SK-N-SH treated with all-trans-retinoic acid at 6 μM for 48 hours (cell line): ENCODE data around the gene DDX41.

Experiments
- ATAC-seq: fragments of 200-7000 bp; cut with Tn5 transposase; 3 replicates; pipeline ENCODE4 v1.9.1; 2020; ENCODE audit warnings: mild to moderate bottlenecking, moderate library complexity
- ARNTL ChIP-seq: fragments of 450-650 bp; formaldehyde crosslinking; IDR thresholded peaks from 2 replicates; pipeline ENCODE4 v1.5.0; 2020; ENCODE audit warnings: low read depth, mild to moderate bottlenecking, moderate library complexity, borderline replicate concordance
- BACH2 ChIP-seq: fragments of 250-450 bp; sonication (Bioruptor Pico); IDR thresholded peaks from 2 replicates; pipeline ENCODE4 v1.9.0; 2021; ENCODE audit warnings: mild to moderate bottlenecking, borderline replicate concordance
- CREB5 ChIP-seq: fragments of 250-450 bp; sonication (Bioruptor Pico); IDR thresholded peaks from 2 replicates; pipeline ENCODE4 v1.5.1; 2020; ENCODE audit warnings: low read depth, mild to moderate bottlenecking, moderate library complexity
- CSDC2 ChIP-seq: fragments of 250-450 bp; sonication (Bioruptor Pico); IDR thresholded peaks from 2 replicates; pipeline ENCODE4 v1.5.0; 2020; ENCODE audit warnings: mild to moderate bottlenecking, moderate library complexity
- ESRRG ChIP-seq: fragments of 250-450 bp; sonication (Bioruptor Pico); IDR thresholded peaks from 2 replicates; pipeline ENCODE4 v1.6.1; 2021; ENCODE audit warnings: mild to moderate bottlenecking
- GLIS3 ChIP-seq: fragments of 250-450 bp; sonication (Bioruptor Pico); IDR thresholded peaks from 2 replicates; pipeline ENCODE4 v1.5.0; 2020; ENCODE audit warnings: mild to moderate bottlenecking, moderate library complexity
- ISL1 ChIP-seq: fragments of 250-450 bp; sonication (Bioruptor Pico); IDR thresholded peaks from 2 replicates; pipeline ENCODE4 v2.1.2; 2022; ENCODE audit warnings: mild to moderate bottlenecking, moderate library complexity
- OSR1 ChIP-seq: fragments of 250-450 bp; sonication (Bioruptor Pico); IDR thresholded peaks from 2 replicates; pipeline ENCODE4 v1.8.0; 2022; ENCODE audit warnings: moderate library complexity, mild to moderate bottlenecking, inconsistent platforms
- PATZ1 ChIP-seq: fragments of 250-450 bp; sonication (Bioruptor Pico); IDR thresholded peaks from 2 replicates; pipeline ENCODE4 v1.8.0; 2020; ENCODE audit warnings: mild to moderate bottlenecking, moderate library complexity, borderline replicate concordance
- PPARA ChIP-seq: fragments of 250-450 bp; sonication (Bioruptor Pico); IDR thresholded peaks from 2 replicates; pipeline ENCODE4 v1.5.0; 2020; ENCODE audit warnings: mild to moderate bottlenecking, borderline replicate concordance
- SNAI2 ChIP-seq: fragments of 250-450 bp; sonication (Bioruptor Pico); IDR thresholded peaks from 2 replicates; pipeline ENCODE4 v1.5.0; 2020; ENCODE audit warnings: mild to moderate bottlenecking, moderate library complexity
- TCF4 ChIP-seq: fragments of 250-450 bp; sonication (Bioruptor Pico); IDR thresholded peaks from 2 replicates; pipeline ENCODE4 v1.8.0; 2021; ENCODE audit warnings: mild to moderate bottlenecking, moderate library complexity, borderline replicate concordance
- TOX ChIP-seq: fragments of 250-450 bp; sonication (Bioruptor Pico); IDR thresholded peaks from 2 replicates; pipeline ENCODE4 v1.8.0; 2021; ENCODE audit warnings: mild to moderate bottlenecking, moderate library complexity, borderline replicate concordance
- ZC3H10 ChIP-seq: fragments of 250-450 bp; sonication (Bioruptor Pico); IDR thresholded peaks from 2 replicates; pipeline ENCODE4 v1.5.1; 2021; ENCODE audit warnings: mild to moderate bottlenecking, moderate library complexity
- ZNF8 ChIP-seq: fragments of 450-650 bp; formaldehyde crosslinking; IDR thresholded peaks from 2 replicates; pipeline ENCODE4 v1.5.0; 2020; ENCODE audit warnings: mild to moderate bottlenecking, moderate library complexity
- TF ChIP-seq, protein P1 (sequence below): fragments of 250-450 bp; sonication (Bioruptor Pico); IDR thresholded peaks from 2 replicates; pipeline ENCODE4 v1.8.0; 2021; ENCODE audit warnings: low read depth, mild to moderate bottlenecking, moderate library complexity, borderline replicate concordance

DDX41 gene

GRCh38 chr5:177557041-177557647, 40.4 kb upstream of the DDX41 start:
- TF ChIP-seq TCF4 (no peak), ZC3H10 (no peak)
- ATAC-seq = no peak

- ATAC-seq = no peak
- no peak for TF ChIP-seq GLIS3 (CRISPR knock-in tag)
- TF ChIP-seq ZNF8 = no peak
- TF ChIP-seq BACH2 (CRISPR knock-in tag) = no peak
These were observed 38.9 kb upstream of the DDX41 start for GRCh38 chr5:177555665-177556064.

DNA sequence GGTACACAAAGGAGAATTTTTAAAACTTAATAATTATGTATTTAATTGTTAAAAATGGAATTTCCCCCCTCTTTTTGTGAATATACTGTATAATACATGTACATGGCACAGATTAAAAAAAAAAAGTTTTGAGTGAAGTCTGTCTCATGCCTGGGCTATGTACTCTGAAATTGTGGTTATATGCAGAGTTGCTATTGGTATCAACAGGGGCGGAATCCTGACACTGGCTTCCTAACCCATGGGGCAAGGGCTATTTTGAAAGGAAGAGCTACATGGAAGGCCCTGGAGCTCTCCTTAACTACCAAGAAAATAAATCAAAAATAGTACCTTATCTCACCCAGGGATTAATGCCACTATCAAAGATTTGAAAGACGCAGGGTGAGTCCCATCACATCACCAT, 38.5 kb upstream of the DDX41 start:
- ATAC-seq = no peak
- TF ChIP-seq TOX (CRISPR knock-in tag) (no peak), CSDC2 (CRISPR knock-in tag) (no peak), ZNF8 (no peak)

- TF ChIP-seq PATZ1 (CRISPR knock-in tag) = 0 out of 2 replicates have a peak, but pooled peaks have one; percentile 50
- TF ChIP-seq GLIS3 (CRISPR knock-in tag) = no peak
- peak; percentile 87 for ATAC-seq
These were observed 37.8 kb upstream of the DDX41 start, which contains the start of gene FAM193B for GRCh38 chr5:177554474-177555111. Gene FAM193B (minus strand): TSS chr5:177554563. CDS start chr5:177554458, 105 bp downstream.

GRCh38 chr5:177553671-177554429, 37.1 kb upstream of the DDX41 start:
- TF ChIP-seq CSDC2 (CRISPR knock-in tag) = no peak
- TF ChIP-seq ISL1 (CRISPR knock-in tag) = no peak
- TF ChIP-seq PATZ1 (CRISPR knock-in tag) = no peak
- no peak for TF ChIP-seq SNAI2 (CRISPR knock-in tag)
- TF ChIP-seq, protein P1, sequence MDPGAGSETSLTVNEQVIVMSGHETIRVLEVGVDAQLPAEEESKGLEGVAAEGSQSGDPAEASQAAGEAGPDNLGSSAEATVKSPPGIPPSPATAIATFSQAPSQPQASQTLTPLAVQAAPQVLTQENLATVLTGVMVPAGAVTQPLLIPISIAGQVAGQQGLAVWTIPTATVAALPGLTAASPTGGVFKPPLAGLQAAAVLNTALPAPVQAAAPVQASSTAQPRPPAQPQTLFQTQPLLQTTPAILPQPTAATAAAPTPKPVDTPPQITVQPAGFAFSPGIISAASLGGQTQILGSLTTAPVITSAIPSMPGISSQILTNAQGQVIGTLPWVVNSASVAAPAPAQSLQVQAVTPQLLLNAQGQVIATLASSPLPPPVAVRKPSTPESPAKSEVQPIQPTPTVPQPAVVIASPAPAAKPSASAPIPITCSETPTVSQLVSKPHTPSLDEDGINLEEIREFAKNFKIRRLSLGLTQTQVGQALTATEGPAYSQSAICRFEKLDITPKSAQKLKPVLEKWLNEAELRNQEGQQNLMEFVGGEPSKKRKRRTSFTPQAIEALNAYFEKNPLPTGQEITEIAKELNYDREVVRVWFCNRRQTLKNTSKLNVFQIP (CRISPR knock-in tag) = no peak
- TF ChIP-seq PPARA (CRISPR knock-in tag) = no peak
- no peak for TF ChIP-seq ARNTL (CRISPR knock-in tag)
- TF ChIP-seq OSR1 (CRISPR knock-in tag) = no peak
- no peak for TF ChIP-seq BACH2 (CRISPR knock-in tag)
- TF ChIP-seq TCF4 = no peak
- TF ChIP-seq GLIS3 (CRISPR knock-in tag) = no peak
- TF ChIP-seq CREB5 = no peak
- TF ChIP-seq ESRRG (CRISPR knock-in tag) = no peak
- TF ChIP-seq, all 23 proteins: peak for 0
- peak; percentile 74 for ATAC-seq
